ENCODE measurements around the gene IFITM1. TPM values are rescaled to one million over a fixed set of nuclear protein-coding genes. Genes with fewer than 3 reads are reported as not detected.
A peak's percentile ranks its signal among the peaks of the same experiment; 100 is the strongest.

IFITM1 gene
- total and polyA plus RNA-seq, 9 of the 15 experiments (the other 6 are each of a cell fraction or from before 2014, with no cell fraction given) = 691 to 5,579 (median 974) TPM

- peak overlapping the region in 1 of 2 experiments; percentile 78; a peak in 2 of 4 replicates for H3K9ac ChIP-seq (ENCODE audit: insufficient read depth in 1 of 2, low read depth in 2 of 2, low read length in 2 of 2)
- H2AFZ ChIP-seq (ENCODE audit: low read depth, low read length) = no peak overlapping the region
- H3K9me1 ChIP-seq (ENCODE audit: control insufficient read depth, insufficient read depth, low read length) = no peaks in the 10 kb centered on the region
- H3K36me3 ChIP-seq (ENCODE audit: control insufficient read depth, insufficient read depth, low read length) = no peaks in the 10 kb centered on the region
- no peaks in the 10 kb centered on the region for H4K20me1 ChIP-seq (replicated peaks; ENCODE audit: control insufficient read depth, insufficient read depth, low read length)
- CTCF ChIA-PET (ENCODE audit: low intra/inter-chr PET ratio) = no interaction called here
- 92% methylated on average over 14 of the region's 18 CpGs for WGBS (ENCODE audit: insufficient coverage, low coverage, missing lambda C conversion rate)
- peaks cover 8% of the 10 kb centered on the region for H3K9me3 ChIP-seq (replicated peaks; ENCODE audit: control insufficient read depth, insufficient read depth, low read depth, low read length)
- no peak for ATAC-seq
- H3K4me1 ChIP-seq (replicated peaks in 1 of 2; ENCODE audit: control insufficient read depth in 2 of 2, insufficient read depth in 2 of 2, low read length in 2 of 2) = peaks cover 19 to 34% of the 10 kb centered on the region in 2 experiments; a peak in 4 of 5 replicates
- in situ Hi-C loops (cut with MboI) (no loop called here), intact Hi-C loops (cut with micrococcal nuclease) (no loop called here)
- DNase-seq (ENCODE audit: extremely low read depth in 1 of 4, low spot score in 3 of 4) = no peak
- no peak overlapping the region for H3K4me3 ChIP-seq
- no peak overlapping the region for H3K4me2 ChIP-seq (ENCODE audit: insufficient read depth, low read length)
- H3K27me3 ChIP-seq (ENCODE audit: control insufficient read depth in 2 of 2, insufficient read depth in 2 of 2, low read length in 2 of 2) = no peaks in the 10 kb centered on the region
- POLR2A ChIA-PET = interaction anchor here (1.2 kb wide), 2 partner anchors 10 to 58 kb away, joined by 4 read pairs; no protein-coding TSS in a partner anchor
- FAIRE-seq = no peak
- H3K79me2 ChIP-seq (ENCODE audit: control insufficient read depth, insufficient read depth, low read length) = peaks cover 10% of the 10 kb centered on the region; the same call in 1 of the 3 replicates
- H3K27ac ChIP-seq (ENCODE audit: extremely low read depth, low read depth, low read length) = no peak overlapping the region
- BruUV-seq (replicated peaks) = no TSS peak
- TF ChIP-seq RBM17 (IDR thresholded peaks at IDR 0.05; ENCODE audit: borderline replicate concordance, low read depth, low read length) (no peak), ZNF146 (CRISPR knock-in tag; IDR thresholded peaks at IDR 0.05; ENCODE audit: unreplicated experiment) (no peak), CTCF (IDR thresholded peaks at IDR 0.05 in 2 of 3, conservative IDR thresholded peaks at IDR 0.05 in 1 of 3; ENCODE audit: insufficient read depth in 2 of 3, low read depth in 1 of 3, low read length in 3 of 3) (no peak), FOXP1 (CRISPR knock-in tag; IDR thresholded peaks at IDR 0.05) (no peak), ADNP (tag; IDR thresholded peaks at IDR 0.05) (no peak), ZNF511 (CRISPR knock-in tag; IDR thresholded peaks at IDR 0.05) (no peak), ZNF507 (tag; conservative IDR thresholded peaks at IDR 0.05) (no peak), ZZZ3 (IDR thresholded peaks at IDR 0.05) (no peak), ELF2 (CRISPR knock-in tag; IDR thresholded peaks at IDR 0.05) (no peak), ZNF174 (CRISPR knock-in tag; IDR thresholded peaks at IDR 0.05) (no peak), HMGXB4 (CRISPR knock-in tag; IDR thresholded peaks at IDR 0.05) (no peak), ZBTB2 (IDR thresholded peaks at IDR 0.05) (no peak), CHD2 (IDR thresholded peaks at IDR 0.05; ENCODE audit: low read depth, low read length) (no peak), E2F5 (CRISPR knock-in tag; IDR thresholded peaks at IDR 0.05) (no peak), ZNF77 (CRISPR knock-in tag; IDR thresholded peaks at IDR 0.05) (no peak), ZNF589 (CRISPR knock-in tag; IDR thresholded peaks at IDR 0.05; ENCODE audit: low read depth) (no peak)
Measured at GRCh38 chr11:270451-271318, 43.2 kb upstream of the IFITM1 start.

All from K562 (cell line).